ENCODE data around the gene SMYD4.
"Not testable (repeated sequence)": the region's sequence is repeated elsewhere in the genome, so short reads cannot be mapped to it uniquely, and the experiment has no call there.

The SMYD4 gene

DNA sequence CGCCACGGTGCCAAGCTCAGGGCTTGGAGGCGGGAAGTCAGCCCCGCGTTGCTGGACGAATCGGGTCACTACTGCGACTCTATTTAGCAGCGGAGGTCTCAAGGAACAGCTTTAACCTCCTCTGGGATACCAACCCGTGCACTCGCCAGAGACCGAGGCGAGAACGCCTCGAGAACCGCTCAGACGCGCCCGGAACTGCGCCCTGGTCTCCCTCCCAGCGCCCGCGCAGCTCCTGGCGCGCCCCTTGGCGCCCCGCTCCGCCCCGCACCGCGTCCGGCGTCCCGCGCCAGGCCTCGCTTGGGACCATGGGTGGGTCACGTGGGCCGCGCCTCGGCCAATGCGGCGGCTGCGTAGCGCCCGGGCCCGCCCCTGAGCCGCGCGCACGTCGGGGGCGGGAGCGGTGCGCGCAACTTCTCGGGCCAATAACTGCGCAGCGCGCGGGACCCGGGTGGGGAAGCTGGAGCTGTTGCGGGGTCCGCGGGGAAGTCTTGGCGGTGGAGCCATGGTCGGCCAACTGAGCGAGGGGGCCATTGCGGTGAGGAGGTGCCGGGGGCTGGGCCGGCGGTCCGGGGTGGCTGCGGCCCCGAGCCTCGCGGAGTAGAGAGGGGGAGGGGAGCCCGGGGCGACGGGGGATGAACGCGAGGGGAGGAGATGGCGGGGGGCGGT is at the start of gene SMYD4, which contains the start of gene RPA1:
TSS of gene SMYD4 (minus strand) at position 311 of the 666 bp plus-strand sequence. CDS start 1,908 bp downstream, outside the sequence.
TSS of gene RPA1 (plus strand) at position 414 of the 666 bp plus-strand sequence. CDS start at position 503, 89 bp downstream.
- Mint-ChIP-seq H3K36me3 (ENCODE audit: low read depth) (peaks cover 68% of the 10 kb centered on the region), H3K27ac (peak within 1 kb of the TSS; percentile 95), H3K27me3 (no peaks in the 10 kb centered on the region), H3K4me3 (peak within 1 kb of the TSS; percentile 93), H3K9me3 (no peaks in the 10 kb centered on the region), H3K4me1 (ENCODE audit: low read depth) (peaks cover 64% of the 10 kb centered on the region)
- peak; percentile 93 for DNase-seq

GRCh38 chr17:1878419-1879121 is 48.9 kb upstream of the SMYD4 start:
- Mint-ChIP-seq H3K4me1 (ENCODE audit: low read depth) (peaks cover 18% of the 10 kb centered on the region), H3K9me3 (no peaks in the 10 kb centered on the region), H3K27me3 (no peaks in the 10 kb centered on the region), H3K27ac (no peak overlapping the region), H3K36me3 (ENCODE audit: low read depth) (peaks cover 93% of the 10 kb centered on the region), H3K4me3 (no peak overlapping the region)
- no peak for DNase-seq

DNA sequence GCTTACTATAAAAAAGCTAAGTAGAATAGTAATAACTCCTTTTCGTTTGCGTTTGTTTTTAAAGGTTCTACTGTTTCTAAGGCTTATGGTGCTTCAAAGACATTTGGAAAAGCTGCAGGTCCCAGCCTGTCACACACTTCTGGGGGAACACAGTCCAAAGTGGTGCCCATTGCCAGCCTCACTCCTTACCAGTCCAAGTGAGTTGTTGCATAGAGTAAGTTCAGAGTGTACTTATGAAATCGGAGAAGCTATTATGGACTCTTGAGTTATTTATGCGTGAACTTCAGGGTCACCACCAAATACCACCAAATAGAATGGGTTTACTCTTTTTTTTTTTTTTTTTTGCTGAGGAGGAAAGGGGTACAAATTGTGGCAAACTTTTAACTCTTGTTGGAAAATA is 45.9 kb upstream of the SMYD4 start:
- Mint-ChIP-seq H3K9me3 (no peaks in the 10 kb centered on the region), H3K4me1 (ENCODE audit: low read depth) (peaks cover 48% of the 10 kb centered on the region), H3K27me3 (no peaks in the 10 kb centered on the region), H3K4me3 (no peak overlapping the region), H3K27ac (no peak overlapping the region), H3K36me3 (ENCODE audit: low read depth) (peaks cover 90% of the 10 kb centered on the region)
- DNase-seq = no peak

DNA sequence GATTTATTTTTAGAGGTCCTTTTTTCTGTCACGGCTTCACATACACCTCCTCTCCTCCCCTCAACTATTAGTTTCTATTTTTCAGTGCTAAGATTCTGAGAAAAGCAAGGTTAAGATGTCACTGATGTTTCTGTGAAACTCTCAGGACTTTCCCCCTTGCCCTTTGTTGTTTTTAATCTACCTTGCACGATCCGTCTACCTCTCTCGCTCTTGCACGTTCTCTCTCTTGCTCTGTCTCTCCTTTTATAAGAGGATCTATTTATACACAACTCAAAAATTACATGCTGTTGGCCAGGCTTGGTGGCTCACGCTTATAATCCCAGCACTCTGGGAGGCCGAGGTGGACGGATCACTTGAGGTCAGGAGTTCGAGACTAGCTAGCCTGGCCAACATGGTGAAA is 43.7 kb upstream of the SMYD4 start:
- Mint-ChIP-seq H3K27me3 (no peaks in the 10 kb centered on the region), H3K36me3 (ENCODE audit: low read depth) (peaks cover 79% of the 10 kb centered on the region), H3K4me1 (ENCODE audit: low read depth) (peaks cover 63% of the 10 kb centered on the region), H3K27ac (peak overlapping the region; percentile 90), H3K4me3 (peak overlapping the region; percentile 57), H3K9me3 (no peaks in the 10 kb centered on the region)
- no peak for DNase-seq

- H3K9me3 Mint-ChIP-seq = no peaks in the 10 kb centered on the region
- peak overlapping the region; percentile 57 for H3K4me3 Mint-ChIP-seq
- H3K36me3 Mint-ChIP-seq (ENCODE audit: low read depth) = peaks cover 78% of the 10 kb centered on the region
- H3K4me1 Mint-ChIP-seq (ENCODE audit: low read depth) = peaks cover 62% of the 10 kb centered on the region
- H3K27me3 Mint-ChIP-seq = no peaks in the 10 kb centered on the region
- H3K27ac Mint-ChIP-seq = peak overlapping the region; percentile 90
- no peak for DNase-seq
These were observed 43.3 kb upstream of the SMYD4 start for GRCh38 chr17:1872976-1873375.

- Mint-ChIP-seq H3K9me3 (no peaks in the 10 kb centered on the region), H3K27ac (peak overlapping the region; percentile 87), H3K36me3 (ENCODE audit: low read depth) (peaks cover 78% of the 10 kb centered on the region), H3K4me1 (ENCODE audit: low read depth) (peaks cover 58% of the 10 kb centered on the region), H3K27me3 (no peaks in the 10 kb centered on the region), H3K4me3 (peak overlapping the region; percentile 6)
- no peak for DNase-seq
These were observed 42.6 kb upstream of the SMYD4 start for GRCh38 chr17:1872254-1872653.

GRCh38 chr17:1871756-1872155 is 42.1 kb upstream of the SMYD4 start:
- peak overlapping the region; percentile 87 for H3K27ac Mint-ChIP-seq
- peaks cover 78% of the 10 kb centered on the region for H3K36me3 Mint-ChIP-seq (ENCODE audit: low read depth)
- H3K9me3 Mint-ChIP-seq = no peaks in the 10 kb centered on the region
- H3K4me3 Mint-ChIP-seq = peak overlapping the region; percentile 6
- DNase-seq = no peak
- no peaks in the 10 kb centered on the region for H3K27me3 Mint-ChIP-seq
- H3K4me1 Mint-ChIP-seq (ENCODE audit: low read depth) = peaks cover 56% of the 10 kb centered on the region

DNA sequence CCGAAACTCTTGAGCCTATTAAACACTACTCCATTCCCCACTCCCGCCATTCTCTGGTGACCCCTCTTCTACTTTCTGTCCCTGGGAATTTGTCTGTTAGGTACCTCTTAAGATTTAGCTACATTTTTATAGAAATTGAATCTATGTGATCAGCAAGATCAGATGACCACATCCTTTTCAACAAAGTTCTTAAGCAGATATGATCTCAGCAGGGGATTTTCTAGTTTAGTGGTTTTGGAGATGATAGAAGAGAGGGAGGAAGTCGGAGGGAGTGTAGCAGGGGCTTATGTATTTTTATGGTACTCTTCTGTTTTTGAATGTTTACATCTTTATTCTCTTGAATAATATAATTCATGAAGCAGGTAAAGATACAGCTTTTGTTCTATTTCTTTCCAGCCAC is 40.9 kb upstream of the SMYD4 start:
- Mint-ChIP-seq H3K9me3 (no peaks in the 10 kb centered on the region), H3K27me3 (no peaks in the 10 kb centered on the region), H3K4me1 (ENCODE audit: low read depth) (peaks cover 57% of the 10 kb centered on the region), H3K36me3 (ENCODE audit: low read depth) (peaks cover 73% of the 10 kb centered on the region), H3K4me3 (peak overlapping the region; percentile 60), H3K27ac (peak overlapping the region; percentile 87)
- no peak for DNase-seq

GRCh38 chr17:1868090-1868489 is 38.4 kb upstream of the SMYD4 start:
- no peak overlapping the region for H3K27ac Mint-ChIP-seq
- H3K9me3 Mint-ChIP-seq = no peaks in the 10 kb centered on the region
- peaks cover 47% of the 10 kb centered on the region for H3K4me1 Mint-ChIP-seq (ENCODE audit: low read depth)
- H3K4me3 Mint-ChIP-seq = no peak overlapping the region
- H3K36me3 Mint-ChIP-seq (ENCODE audit: low read depth) = peaks cover 54% of the 10 kb centered on the region
- DNase-seq = no peak
- no peaks in the 10 kb centered on the region for H3K27me3 Mint-ChIP-seq

DNA sequence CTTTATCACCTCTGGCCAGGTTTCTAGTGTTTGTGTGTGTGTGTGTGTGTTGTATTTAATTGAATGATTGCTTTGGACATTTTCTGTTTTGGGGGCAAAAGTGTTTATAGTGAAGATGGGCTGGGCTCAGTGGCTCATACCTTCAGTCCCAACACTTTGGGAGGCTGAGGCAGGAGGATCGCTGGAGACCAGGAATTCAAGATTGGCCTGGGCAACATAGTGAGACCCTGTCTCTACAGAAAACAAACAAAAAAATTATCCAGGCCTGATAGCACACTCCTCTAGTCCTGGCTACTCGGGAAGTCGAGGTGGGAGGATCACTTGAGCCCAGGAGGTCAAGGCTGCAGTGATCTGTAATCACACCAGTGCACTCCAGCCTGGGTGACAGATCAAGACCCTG is 37.6 kb upstream of the SMYD4 start:
- H3K4me3 Mint-ChIP-seq = no peak overlapping the region
- peaks cover 49% of the 10 kb centered on the region for H3K36me3 Mint-ChIP-seq (ENCODE audit: low read depth)
- no peak for DNase-seq
- no peak overlapping the region for H3K27ac Mint-ChIP-seq
- H3K27me3 Mint-ChIP-seq = no peaks in the 10 kb centered on the region
- no peaks in the 10 kb centered on the region for H3K9me3 Mint-ChIP-seq
- peaks cover 39% of the 10 kb centered on the region for H3K4me1 Mint-ChIP-seq (ENCODE audit: low read depth)

GRCh38 chr17:1865252-1866037 is 35.7 kb upstream of the SMYD4 start:
- Mint-ChIP-seq H3K4me3 (no peak overlapping the region), H3K9me3 (no peaks in the 10 kb centered on the region), H3K27me3 (no peaks in the 10 kb centered on the region), H3K27ac (no peak overlapping the region), H3K4me1 (ENCODE audit: low read depth) (peaks cover 21% of the 10 kb centered on the region), H3K36me3 (ENCODE audit: low read depth) (peaks cover 54% of the 10 kb centered on the region)
- DNase-seq = peak; percentile 50

GRCh38 chr17:1861391-1862010 is 31.8 kb upstream of the SMYD4 start:
- no peak for DNase-seq
- Mint-ChIP-seq H3K27me3 (no peaks in the 10 kb centered on the region), H3K9me3 (no peaks in the 10 kb centered on the region), H3K4me1 (ENCODE audit: low read depth) (peaks cover 6% of the 10 kb centered on the region), H3K27ac (no peak overlapping the region), H3K4me3 (no peak overlapping the region), H3K36me3 (ENCODE audit: low read depth) (peaks cover 50% of the 10 kb centered on the region)

GRCh38 chr17:1860978-1861377 is 31.3 kb upstream of the SMYD4 start:
- no peak overlapping the region for H3K27ac Mint-ChIP-seq
- no peak overlapping the region for H3K4me3 Mint-ChIP-seq
- no peaks in the 10 kb centered on the region for H3K9me3 Mint-ChIP-seq
- H3K27me3 Mint-ChIP-seq = no peaks in the 10 kb centered on the region
- DNase-seq = no peak
- peaks cover 6% of the 10 kb centered on the region for H3K4me1 Mint-ChIP-seq (ENCODE audit: low read depth)
- H3K36me3 Mint-ChIP-seq (ENCODE audit: low read depth) = peaks cover 48% of the 10 kb centered on the region

- H3K4me1 Mint-ChIP-seq (ENCODE audit: low read depth); H3K27me3 Mint-ChIP-seq; H3K4me3 Mint-ChIP-seq; H3K9me3 Mint-ChIP-seq; H3K27ac Mint-ChIP-seq; DNase-seq: not testable (repeated sequence)
- H3K36me3 Mint-ChIP-seq (ENCODE audit: low read depth) = peaks cover 74% of the 10 kb centered on the region
These were observed 26.8 kb upstream of the SMYD4 start for GRCh38 chr17:1856462-1856861.
